GM12878 (cell line): ENCODE measurements around the gene OPCML.

Experiments
- BCL3 ChIP-seq: IDR thresholded peaks from 2 replicates; pipeline ENCODE4 v1.6.1; 2011; ENCODE audit warnings: borderline replicate concordance, low read depth, mild to moderate bottlenecking, moderate library complexity, low read length; ENCODE audit not compliant: insufficient read depth, poor library complexity, severe bottlenecking
- CBX5 ChIP-seq: sonication (generic); IDR thresholded peaks from 2 replicates; pipeline ENCODE4 v1.6.1; 2016; ENCODE audit warnings: low read depth, moderate library complexity, mild to moderate bottlenecking, inconsistent platforms
- CEBPB ChIP-seq, 2 experiments: fragments of 150-350 bp in 1 of 2; IDR thresholded peaks; 2 replicates each; pipeline ENCODE4 v1.6.1; 2012 to 2014; ENCODE audit warnings: low read depth in 2 of 2, low read length in 2 of 2, borderline replicate concordance in 1 of 2, inconsistent platforms in 1 of 2
- CHD4 ChIP-seq: fragments of 200-600 bp; sonication (generic); IDR thresholded peaks from 2 replicates; pipeline ENCODE4 v1.6.1; 2016; ENCODE audit warnings: mild to moderate bottlenecking
- NR2F1 ChIP-seq: fragments of 450-650 bp; conservative IDR thresholded peaks from 2 replicates; pipeline ENCODE4 v1.6.1; 2017; ENCODE audit warnings: mild to moderate bottlenecking
- POLR2AphosphoS5 ChIP-seq: IDR thresholded peaks from 2 replicates; pipeline ENCODE4 v1.6.1; 2011; ENCODE audit warnings: mild to moderate bottlenecking, low read length, inconsistent platforms
- RAD21 ChIP-seq: IDR thresholded peaks from 2 replicates; pipeline ENCODE4 v1.6.1; 2011; ENCODE audit warnings: mild to moderate bottlenecking, low read depth, low read length, moderate library complexity; ENCODE audit not compliant: insufficient read depth
- SPI1 ChIP-seq: IDR thresholded peaks from 2 replicates; pipeline ENCODE4 v1.6.1; 2011; ENCODE audit warnings: low read depth, mild to moderate bottlenecking, low read length, moderate library complexity, borderline replicate concordance; ENCODE audit not compliant: insufficient read depth
- TCF3 ChIP-seq: IDR thresholded peaks from 2 replicates; pipeline ENCODE4 v1.6.1; 2012; ENCODE audit warnings: low read depth, mild to moderate bottlenecking, low read length, borderline replicate concordance; ENCODE audit not compliant: insufficient read depth
- TF ChIP-seq, protein P1 (sequence below), 3 experiments: IDR thresholded peaks in 2 of 3; conservative IDR thresholded peaks in 1 of 3; 2 replicates each; pipeline ENCODE4 v1.5.1; 2011; ENCODE audit warnings: low read depth in 3 of 3, low read length in 3 of 3, mild to moderate bottlenecking in 3 of 3, control low read depth in 2 of 3, moderate library complexity in 2 of 3, inconsistent platforms in 1 of 3, mixed read lengths in 1 of 3; ENCODE audit not compliant: control insufficient read depth in 2 of 3, insufficient read depth in 1 of 3; ENCODE audit errors: extremely low read depth in 1 of 3
- TF ChIP-seq, protein P2 (sequence below): fragments of 450-650 bp; formaldehyde crosslinking; IDR thresholded peaks from 2 replicates; pipeline ENCODE4 v1.5.0; 2022; ENCODE audit warnings: mild to moderate bottlenecking, missing genetic modification characterization

GRCh38 chr11:133555034-133555433 is 22.7 kb upstream of the OPCML start:
- TF ChIP-seq, protein P1, sequence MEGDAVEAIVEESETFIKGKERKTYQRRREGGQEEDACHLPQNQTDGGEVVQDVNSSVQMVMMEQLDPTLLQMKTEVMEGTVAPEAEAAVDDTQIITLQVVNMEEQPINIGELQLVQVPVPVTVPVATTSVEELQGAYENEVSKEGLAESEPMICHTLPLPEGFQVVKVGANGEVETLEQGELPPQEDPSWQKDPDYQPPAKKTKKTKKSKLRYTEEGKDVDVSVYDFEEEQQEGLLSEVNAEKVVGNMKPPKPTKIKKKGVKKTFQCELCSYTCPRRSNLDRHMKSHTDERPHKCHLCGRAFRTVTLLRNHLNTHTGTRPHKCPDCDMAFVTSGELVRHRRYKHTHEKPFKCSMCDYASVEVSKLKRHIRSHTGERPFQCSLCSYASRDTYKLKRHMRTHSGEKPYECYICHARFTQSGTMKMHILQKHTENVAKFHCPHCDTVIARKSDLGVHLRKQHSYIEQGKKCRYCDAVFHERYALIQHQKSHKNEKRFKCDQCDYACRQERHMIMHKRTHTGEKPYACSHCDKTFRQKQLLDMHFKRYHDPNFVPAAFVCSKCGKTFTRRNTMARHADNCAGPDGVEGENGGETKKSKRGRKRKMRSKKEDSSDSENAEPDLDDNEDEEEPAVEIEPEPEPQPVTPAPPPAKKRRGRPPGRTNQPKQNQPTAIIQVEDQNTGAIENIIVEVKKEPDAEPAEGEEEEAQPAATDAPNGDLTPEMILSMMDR (IDR thresholded peaks at IDR 0.05 in 2 of 3, conservative IDR thresholded peaks at IDR 0.05 in 1 of 3; ENCODE audit: control insufficient read depth in 2 of 3, extremely low read depth in 1 of 3, insufficient read depth in 1 of 3, low read depth in 3 of 3, low read length in 3 of 3): no peak
- TF ChIP-seq CBX5 (no peak), SPI1 (no peak), NR2F1 (no peak), CEBPB (IDR thresholded peaks at IDR 0.05; ENCODE audit: borderline replicate concordance in 1 of 2, low read depth in 2 of 2, low read length in 2 of 2) (no peak), BCL3 (no peak), POLR2AphosphoS5 (no peak), RAD21 (no peak), TCF3 (no peak), CHD4 (no peak)
- TF ChIP-seq, protein P2, sequence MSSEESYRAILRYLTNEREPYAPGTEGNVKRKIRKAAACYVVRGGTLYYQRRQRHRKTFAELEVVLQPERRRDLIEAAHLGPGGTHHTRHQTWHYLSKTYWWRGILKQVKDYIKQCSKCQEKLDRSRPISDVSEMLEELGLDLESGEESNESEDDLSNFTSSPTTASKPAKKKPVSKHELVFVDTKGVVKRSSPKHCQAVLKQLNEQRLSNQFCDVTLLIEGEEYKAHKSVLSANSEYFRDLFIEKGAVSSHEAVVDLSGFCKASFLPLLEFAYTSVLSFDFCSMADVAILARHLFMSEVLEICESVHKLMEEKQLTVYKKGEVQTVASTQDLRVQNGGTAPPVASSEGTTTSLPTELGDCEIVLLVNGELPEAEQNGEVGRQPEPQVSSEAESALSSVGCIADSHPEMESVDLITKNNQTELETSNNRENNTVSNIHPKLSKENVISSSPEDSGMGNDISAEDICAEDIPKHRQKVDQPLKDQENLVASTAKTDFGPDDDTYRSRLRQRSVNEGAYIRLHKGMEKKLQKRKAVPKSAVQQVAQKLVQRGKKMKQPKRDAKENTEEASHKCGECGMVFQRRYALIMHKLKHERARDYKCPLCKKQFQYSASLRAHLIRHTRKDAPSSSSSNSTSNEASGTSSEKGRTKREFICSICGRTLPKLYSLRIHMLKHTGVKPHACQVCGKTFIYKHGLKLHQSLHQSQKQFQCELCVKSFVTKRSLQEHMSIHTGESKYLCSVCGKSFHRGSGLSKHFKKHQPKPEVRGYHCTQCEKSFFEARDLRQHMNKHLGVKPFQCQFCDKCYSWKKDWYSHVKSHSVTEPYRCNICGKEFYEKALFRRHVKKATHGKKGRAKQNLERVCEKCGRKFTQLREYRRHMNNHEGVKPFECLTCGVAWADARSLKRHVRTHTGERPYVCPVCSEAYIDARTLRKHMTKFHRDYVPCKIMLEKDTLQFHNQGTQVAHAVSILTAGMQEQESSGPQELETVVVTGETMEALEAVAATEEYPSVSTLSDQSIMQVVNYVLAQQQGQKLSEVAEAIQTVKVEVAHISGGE (CRISPR knock-in tag): no peak
